ENCODE measurements around the gene ZBTB16. TPM values are rescaled to one million over a fixed set of nuclear protein-coding genes. Genes with fewer than 3 reads are reported as not detected.

The ZBTB16 gene
- polyA plus RNA-seq, 2 donors: 4.6 to 9.6 TPM

GRCh38 chr11:114275280-114275679 lies 215.8 kb downstream of the ZBTB16 start:
- Histone ChIP-seq H3K36me3 (ENCODE audit: control insufficient read depth in 2 of 2, insufficient read depth in 2 of 2, low read length in 1 of 2) (no peaks in the 10 kb centered on the region), H3K27me3 (ENCODE audit: control insufficient read depth in 1 of 2, insufficient read depth in 2 of 2, low read length in 2 of 2) (no peaks in the 10 kb centered on the region), H3K4me3 (ENCODE audit: low read depth in 1 of 2, low read length in 2 of 2) (no peak overlapping the region), H3K4me1 (ENCODE audit: control insufficient read depth in 2 of 2, insufficient read depth in 2 of 2, low read length in 1 of 2) (peaks cover 2 to 3% of the 10 kb centered on the region in 2 donors), H3K27ac (ENCODE audit: low read depth in 2 of 2, low read length in 1 of 2) (no peak overlapping the region), H3K9me3 (ENCODE audit: control insufficient read depth in 2 of 2, insufficient read depth in 1 of 2, low read depth in 1 of 2, low read length in 1 of 2) (no peaks in the 10 kb centered on the region)
- WGBS, 2 donors: 75 to 77% methylated on average over 3 of the region's 3 CpGs

- H3K27ac ChIP-seq (ENCODE audit: low read depth in 2 of 2, low read length in 1 of 2): no peak overlapping the region
Measured at GRCh38 chr11:114276077-114276476, 216.6 kb downstream of the ZBTB16 start.

GRCh38 chr11:114277637-114278341 lies 218.3 kb downstream of the ZBTB16 start:
- 81 to 89% methylated on average over 11 of the region's 11 CpGs for WGBS, 2 donors
- no peaks in the 10 kb centered on the region for H3K36me3 ChIP-seq (ENCODE audit: control insufficient read depth in 2 of 2, insufficient read depth in 2 of 2, low read length in 1 of 2)
- no peak overlapping the region for H3K4me3 ChIP-seq (ENCODE audit: low read depth in 1 of 2, low read length in 2 of 2)
- no peak overlapping the region for H3K27ac ChIP-seq (ENCODE audit: low read depth in 2 of 2, low read length in 1 of 2)
- H3K9me3 ChIP-seq (ENCODE audit: control insufficient read depth in 2 of 2, insufficient read depth in 1 of 2, low read depth in 1 of 2, low read length in 1 of 2): no peaks in the 10 kb centered on the region
- H3K4me1 ChIP-seq (ENCODE audit: control insufficient read depth in 2 of 2, insufficient read depth in 2 of 2, low read length in 1 of 2): peaks cover 6 to 12% of the 10 kb centered on the region in 2 donors
- no peaks in the 10 kb centered on the region for H3K27me3 ChIP-seq (ENCODE audit: control insufficient read depth in 1 of 2, insufficient read depth in 2 of 2, low read length in 2 of 2)

More at GRCh38 chr11:114276077-114276476, 216.6 kb downstream of the ZBTB16 start:
- Histone ChIP-seq H3K36me3 (ENCODE audit: control insufficient read depth in 2 of 2, insufficient read depth in 2 of 2, low read length in 1 of 2) (no peaks in the 10 kb centered on the region), H3K9me3 (ENCODE audit: control insufficient read depth in 2 of 2, insufficient read depth in 1 of 2, low read depth in 1 of 2, low read length in 1 of 2) (no peaks in the 10 kb centered on the region), H3K4me3 (ENCODE audit: low read depth in 1 of 2, low read length in 2 of 2) (no peak overlapping the region), H3K27me3 (ENCODE audit: control insufficient read depth in 1 of 2, insufficient read depth in 2 of 2, low read length in 2 of 2) (no peaks in the 10 kb centered on the region), H3K4me1 (ENCODE audit: control insufficient read depth in 2 of 2, insufficient read depth in 2 of 2, low read length in 1 of 2) (peaks cover 6 to 10% of the 10 kb centered on the region in 2 donors)
- 64 to 66% methylated on average over 5 of the region's 5 CpGs for WGBS, 2 donors

GRCh38 chr11:114278342-114279065 lies 219.0 kb downstream of the ZBTB16 start:
- Histone ChIP-seq H3K36me3 (ENCODE audit: control insufficient read depth in 2 of 2, insufficient read depth in 2 of 2, low read length in 1 of 2) (no peaks in the 10 kb centered on the region), H3K27me3 (ENCODE audit: control insufficient read depth in 1 of 2, insufficient read depth in 2 of 2, low read length in 2 of 2) (no peaks in the 10 kb centered on the region)
- WGBS, 2 donors: 81 to 84% methylated on average over 4 of the region's 4 CpGs

GRCh38 chr11:114279792-114280546 lies 220.5 kb downstream of the ZBTB16 start:
- H3K4me1 ChIP-seq (ENCODE audit: control insufficient read depth in 2 of 2, insufficient read depth in 2 of 2, low read length in 1 of 2): peaks cover 4 to 12% of the 10 kb centered on the region in 2 donors

More at GRCh38 chr11:114278342-114279065, 219.0 kb downstream of the ZBTB16 start:
- H3K4me3 ChIP-seq (ENCODE audit: low read depth in 1 of 2, low read length in 2 of 2): no peak overlapping the region
- peaks cover 6 to 12% of the 10 kb centered on the region in 2 donors for H3K4me1 ChIP-seq (ENCODE audit: control insufficient read depth in 2 of 2, insufficient read depth in 2 of 2, low read length in 1 of 2)
- no peaks in the 10 kb centered on the region for H3K9me3 ChIP-seq (ENCODE audit: control insufficient read depth in 2 of 2, insufficient read depth in 1 of 2, low read depth in 1 of 2, low read length in 1 of 2)
- H3K27ac ChIP-seq (ENCODE audit: low read depth in 2 of 2, low read length in 1 of 2): no peak overlapping the region

GRCh38 chr11:114280696-114281095 lies 221.2 kb downstream of the ZBTB16 start:
- Histone ChIP-seq H3K36me3 (ENCODE audit: control insufficient read depth in 2 of 2, insufficient read depth in 2 of 2, low read length in 1 of 2) (no peaks in the 10 kb centered on the region), H3K4me1 (ENCODE audit: control insufficient read depth in 2 of 2, insufficient read depth in 2 of 2, low read length in 1 of 2) (peaks cover 4 to 12% of the 10 kb centered on the region in 2 donors), H3K4me3 (ENCODE audit: low read depth in 1 of 2, low read length in 2 of 2) (no peak overlapping the region), H3K27ac (ENCODE audit: low read depth in 2 of 2, low read length in 1 of 2) (peak overlapping the region; percentile 78 to 86), H3K9me3 (ENCODE audit: control insufficient read depth in 2 of 2, insufficient read depth in 1 of 2, low read depth in 1 of 2, low read length in 1 of 2) (no peaks in the 10 kb centered on the region), H3K27me3 (ENCODE audit: control insufficient read depth in 1 of 2, insufficient read depth in 2 of 2, low read length in 2 of 2) (no peaks in the 10 kb centered on the region)
- WGBS, 2 donors: 50 to 57% methylated on average over 6 of the region's 6 CpGs

More at GRCh38 chr11:114279792-114280546, 220.5 kb downstream of the ZBTB16 start:
- no peaks in the 10 kb centered on the region for H3K36me3 ChIP-seq (ENCODE audit: control insufficient read depth in 2 of 2, insufficient read depth in 2 of 2, low read length in 1 of 2)
- H3K9me3 ChIP-seq (ENCODE audit: control insufficient read depth in 2 of 2, insufficient read depth in 1 of 2, low read depth in 1 of 2, low read length in 1 of 2): no peaks in the 10 kb centered on the region
- H3K4me3 ChIP-seq (ENCODE audit: low read depth in 1 of 2, low read length in 2 of 2): no peak overlapping the region
- H3K27me3 ChIP-seq (ENCODE audit: control insufficient read depth in 1 of 2, insufficient read depth in 2 of 2, low read length in 2 of 2): no peaks in the 10 kb centered on the region
- WGBS, 2 donors: 53 to 68% methylated on average over 9 of the region's 9 CpGs
- H3K27ac ChIP-seq (ENCODE audit: low read depth in 2 of 2, low read length in 1 of 2): peak overlapping the region; percentile 78 to 86

- H3K4me3 ChIP-seq (ENCODE audit: low read depth in 1 of 2, low read length in 2 of 2): no peak overlapping the region
- H3K27me3 ChIP-seq (ENCODE audit: control insufficient read depth in 1 of 2, insufficient read depth in 2 of 2, low read length in 2 of 2): no peaks in the 10 kb centered on the region
- WGBS, 2 donors: 45 to 67% methylated on average over 1 of the region's 1 CpG
- peaks cover 4 to 12% of the 10 kb centered on the region in 2 donors for H3K4me1 ChIP-seq (ENCODE audit: control insufficient read depth in 2 of 2, insufficient read depth in 2 of 2, low read length in 1 of 2)
- no peaks in the 10 kb centered on the region for H3K9me3 ChIP-seq (ENCODE audit: control insufficient read depth in 2 of 2, insufficient read depth in 1 of 2, low read depth in 1 of 2, low read length in 1 of 2)
- H3K36me3 ChIP-seq (ENCODE audit: control insufficient read depth in 2 of 2, insufficient read depth in 2 of 2, low read length in 1 of 2): no peaks in the 10 kb centered on the region
- peak overlapping the region; percentile 40 to 52 for H3K27ac ChIP-seq (ENCODE audit: low read depth in 2 of 2, low read length in 1 of 2)
Measured at GRCh38 chr11:114281388-114281956, 222.0 kb downstream of the ZBTB16 start.

- no peaks in the 10 kb centered on the region for H3K9me3 ChIP-seq (ENCODE audit: control insufficient read depth in 2 of 2, insufficient read depth in 1 of 2, low read depth in 1 of 2, low read length in 1 of 2)
- H3K36me3 ChIP-seq (ENCODE audit: control insufficient read depth in 2 of 2, insufficient read depth in 2 of 2, low read length in 1 of 2): no peaks in the 10 kb centered on the region
- 87 to 88% methylated on average over 3 of the region's 3 CpGs for WGBS, 2 donors
- no peaks in the 10 kb centered on the region for H3K27me3 ChIP-seq (ENCODE audit: control insufficient read depth in 1 of 2, insufficient read depth in 2 of 2, low read length in 2 of 2)
- H3K4me3 ChIP-seq (ENCODE audit: low read depth in 1 of 2, low read length in 2 of 2): no peak overlapping the region
- no peak overlapping the region for H3K27ac ChIP-seq (ENCODE audit: low read depth in 2 of 2, low read length in 1 of 2)
- H3K4me1 ChIP-seq (ENCODE audit: control insufficient read depth in 2 of 2, insufficient read depth in 2 of 2, low read length in 1 of 2): peaks cover 4 to 12% of the 10 kb centered on the region in 2 donors
Measured at GRCh38 chr11:114282488-114282887, 223.0 kb downstream of the ZBTB16 start.

- 78 to 83% methylated on average over 3 of the region's 3 CpGs for WGBS, 2 donors
- Histone ChIP-seq H3K9me3 (ENCODE audit: control insufficient read depth in 2 of 2, insufficient read depth in 1 of 2, low read depth in 1 of 2, low read length in 1 of 2) (no peaks in the 10 kb centered on the region), H3K36me3 (ENCODE audit: control insufficient read depth in 2 of 2, insufficient read depth in 2 of 2, low read length in 1 of 2) (no peaks in the 10 kb centered on the region), H3K4me3 (ENCODE audit: low read depth in 1 of 2, low read length in 2 of 2) (no peak overlapping the region), H3K27ac (ENCODE audit: low read depth in 2 of 2, low read length in 1 of 2) (no peak overlapping the region), H3K4me1 (ENCODE audit: control insufficient read depth in 2 of 2, insufficient read depth in 2 of 2, low read length in 1 of 2) (peaks cover 4 to 12% of the 10 kb centered on the region in 2 donors), H3K27me3 (ENCODE audit: control insufficient read depth in 1 of 2, insufficient read depth in 2 of 2, low read length in 2 of 2) (no peaks in the 10 kb centered on the region)
Measured at GRCh38 chr11:114283422-114283821, 223.9 kb downstream of the ZBTB16 start.
